Prostate gland (tissue), 2 donors: ENCODE results near the gene ARID2. TPM values are rescaled to one million over a fixed set of nuclear protein-coding genes. Genes with fewer than 3 reads are reported as not detected.

Experiments used
- DNase-seq: peaks from one replicate; pipeline ENCODE4 v3.0.0-alpha.2; 2019; ENCODE audit warnings: low spot score
- H3K27ac ChIP-seq, 2 donors: fragments of 200-600 bp; sonication (generic); 2 replicates each; pipeline ENCODE4 v1.5.1; 2017 to 2019
- H3K27me3 ChIP-seq: fragments of 200-600 bp; sonication (generic); replicated peaks from 2 replicates; pipeline ENCODE4 v1.5.1; 2019; ENCODE audit not compliant: insufficient read depth
- H3K36me3 ChIP-seq, 2 donors: fragments of 200-600 bp; sonication (generic); 1 replicate in 1 of 2; 2 replicates in 1 of 2; pipeline versions ENCODE4 v1.5.1 to v1.8.1; 2017 to 2019
- H3K4me1 ChIP-seq: fragments of 200-600 bp; sonication (generic); replicated peaks from 2 replicates; pipeline ENCODE4 v1.5.1; 2019
- H3K4me3 ChIP-seq, 2 donors: fragments of 200-600 bp; sonication (generic); 2 replicates each; pipeline ENCODE4 v1.5.1; 2017 to 2019
- H3K9me3 ChIP-seq: fragments of 200-600 bp; sonication (generic); 2 replicates; pipeline ENCODE4 v1.5.1; 2017
- CTCF ChIP-seq, 4 experiments: fragments of 200-600 bp in 2 of 4; fragments of 450-650 bp in 2 of 4; sonication (generic) in 2 of 4; IDR thresholded peaks; 1 replicate in 3 of 4; 2 replicates in 1 of 4; pipeline ENCODE4 v1.5.1; 2016 to 2019; ENCODE audit warnings: antibody characterized with exemption in 4 of 4, mild to moderate bottlenecking in 2 of 4, moderate library complexity in 2 of 4
- POLR2A ChIP-seq: fragments of 450-650 bp; IDR thresholded peaks from one replicate; pipeline ENCODE4 v1.6.1; 2016; ENCODE audit warnings: antibody characterized with exemption, mild to moderate bottlenecking
- POLR2AphosphoS5 ChIP-seq: sonication (generic); formaldehyde crosslinking; IDR thresholded peaks from one replicate; pipeline ENCODE4 v1.6.1; 2017; ENCODE audit warnings: antibody characterized with exemption
- WGBS: methylation state at CpG from one replicate; pipeline ENCODE4 v1.1.5; 2018; 5-methylcytosine and 5-hydroxymethylcytosine counted together
- intact Hi-C: fragments of 100-400 bp; cut with DNase I; formaldehyde crosslinking; loops from one replicate; pipeline ENCODE4 v1.14.2; 2022
- total RNA-seq, 2 donors: library from RNA; depleted of rRNA; stranded (reverse); fragments of >200 nt; gene quantifications; one replicate each; pipeline ENCODE4 v1.1.0, GENCODE V29; 2016

ARID2 gene
- total RNA-seq, 2 donors from 2014 or later, result 29.5 to 47.3 TPM

- Histone ChIP-seq H3K4me1 (no peaks in the 10 kb centered on the region), H3K9me3 (no peaks in the 10 kb centered on the region), H3K4me3 (no peak overlapping the region), H3K27me3 (no peaks in the 10 kb centered on the region), H3K36me3 (peaks cover 0 to 18% of the 10 kb centered on the region in 2 donors), H3K27ac (no peak overlapping the region)
- intact Hi-C loops, result no loop called here
- 79% methylated on average over 7 of the region's 7 CpGs for WGBS
- no peak for DNase-seq
- TF ChIP-seq POLR2A, result no peak
- no peak for TF ChIP-seq CTCF (IDR thresholded peaks at IDR 0.05)
- TF ChIP-seq POLR2AphosphoS5, result no peak
Measured at GRCh38 chr12:45852508-45852907, 123.0 kb downstream of the ARID2 start.

GRCh38 chr12:45853550-45853949 is 124.0 kb downstream of the ARID2 start:
- Histone ChIP-seq H3K4me3 (no peak overlapping the region), H3K9me3 (no peaks in the 10 kb centered on the region), H3K4me1 (no peaks in the 10 kb centered on the region), H3K27ac (no peak overlapping the region), H3K27me3 (no peaks in the 10 kb centered on the region), H3K36me3 (peaks cover 0 to 18% of the 10 kb centered on the region in 2 donors)
- WGBS, result 79% methylated on average over 3 of the region's 3 CpGs
- intact Hi-C loops, result no loop called here
- DNase-seq, result no peak
- TF ChIP-seq CTCF (IDR thresholded peaks at IDR 0.05), result no peak
- no peak for TF ChIP-seq POLR2A
- no peak for TF ChIP-seq POLR2AphosphoS5

GRCh38 chr12:45863332-45863731 is 133.8 kb downstream of the ARID2 start:
- H3K27ac ChIP-seq, result no peak overlapping the region
- no peaks in the 10 kb centered on the region for H3K36me3 ChIP-seq
- no peak for DNase-seq
- intact Hi-C loops, result no loop called here
- no peak overlapping the region for H3K4me3 ChIP-seq
- no peaks in the 10 kb centered on the region for H3K9me3 ChIP-seq
- H3K27me3 ChIP-seq, result no peaks in the 10 kb centered on the region
- H3K4me1 ChIP-seq, result no peaks in the 10 kb centered on the region
- TF ChIP-seq CTCF (IDR thresholded peaks at IDR 0.05), result no peak
- 82% methylated on average over 2 of the region's 2 CpGs for WGBS

- WGBS, result 97% methylated on average over 1 of the region's 1 CpG
Measured at GRCh38 chr12:45866299-45866698, 136.8 kb downstream of the ARID2 start.

More at GRCh38 chr12:45866299-45866698, 136.8 kb downstream of the ARID2 start:
- intact Hi-C loops, result no loop called here
- Histone ChIP-seq H3K27ac (no peak overlapping the region), H3K4me3 (no peak overlapping the region), H3K36me3 (no peaks in the 10 kb centered on the region), H3K4me1 (no peaks in the 10 kb centered on the region), H3K27me3 (no peaks in the 10 kb centered on the region), H3K9me3 (no peaks in the 10 kb centered on the region)
- TF ChIP-seq CTCF (IDR thresholded peaks at IDR 0.05) (no peak), POLR2AphosphoS5 (no peak), POLR2A (no peak)
- DNase-seq, result no peak
